NCI-H524 treated with DMSO at 0.1 percent for 48 hours (cell line): ENCODE measurements around the gene STXBP1.

Source experiments
- DNase-seq: peaks from one replicate; lab custom pipeline; 2025; lab: John Stamatoyannopoulos, UW

Gene STXBP1

DNA sequence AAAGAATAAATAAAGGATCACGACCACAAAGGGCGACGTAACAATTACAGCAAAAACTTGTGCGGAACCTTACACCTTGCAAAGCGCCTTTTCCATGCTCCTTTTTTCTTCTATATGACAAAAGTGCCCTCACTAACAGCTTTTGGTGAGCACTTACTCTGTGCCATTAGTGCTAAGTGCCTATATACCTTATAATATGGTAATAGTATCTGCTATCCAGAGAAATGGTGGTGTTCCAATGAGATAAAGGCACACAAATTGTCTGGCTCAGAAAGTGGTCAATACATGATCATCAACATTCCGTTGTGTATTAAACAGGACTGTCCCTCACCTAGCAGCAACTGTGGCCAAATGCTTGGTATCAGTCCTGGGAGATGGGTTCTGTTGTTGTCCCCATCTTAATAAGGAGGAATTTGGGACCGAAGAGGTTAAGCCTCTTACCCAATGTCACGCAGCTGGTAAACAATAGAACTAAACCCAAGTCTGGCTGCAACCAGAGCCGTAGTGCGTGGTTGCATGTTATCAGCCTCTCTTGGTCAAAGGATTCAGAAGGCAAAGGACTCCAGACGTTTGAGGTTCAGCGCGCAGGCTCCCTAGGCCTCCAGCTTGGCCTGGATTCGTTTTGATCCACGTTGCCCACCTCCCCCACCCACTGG lies 123.6 kb downstream of the STXBP1 start:
- DNase-seq = no peak

DNA sequence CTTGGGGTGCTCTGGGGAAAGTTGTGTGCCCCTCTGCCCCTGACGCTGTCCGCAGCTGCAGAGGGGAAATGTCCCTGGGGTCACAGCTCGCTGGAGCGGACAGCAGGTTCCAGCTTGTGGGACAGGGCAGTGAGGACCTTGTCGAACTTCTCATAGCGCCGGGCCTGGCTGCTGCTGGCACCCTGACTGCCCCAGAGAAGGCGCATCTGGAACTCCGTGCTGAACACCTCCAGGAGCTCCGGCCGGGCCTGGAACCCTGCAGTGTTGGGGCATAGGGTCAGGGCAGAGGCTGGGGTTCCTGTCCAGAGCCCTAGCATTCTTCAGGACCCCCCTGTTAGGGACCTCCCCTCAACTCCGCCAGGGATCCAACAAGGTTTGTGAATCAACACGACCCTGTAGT lies 126.6 kb downstream of the STXBP1 start:
- DNase-seq = no peak

DNA sequence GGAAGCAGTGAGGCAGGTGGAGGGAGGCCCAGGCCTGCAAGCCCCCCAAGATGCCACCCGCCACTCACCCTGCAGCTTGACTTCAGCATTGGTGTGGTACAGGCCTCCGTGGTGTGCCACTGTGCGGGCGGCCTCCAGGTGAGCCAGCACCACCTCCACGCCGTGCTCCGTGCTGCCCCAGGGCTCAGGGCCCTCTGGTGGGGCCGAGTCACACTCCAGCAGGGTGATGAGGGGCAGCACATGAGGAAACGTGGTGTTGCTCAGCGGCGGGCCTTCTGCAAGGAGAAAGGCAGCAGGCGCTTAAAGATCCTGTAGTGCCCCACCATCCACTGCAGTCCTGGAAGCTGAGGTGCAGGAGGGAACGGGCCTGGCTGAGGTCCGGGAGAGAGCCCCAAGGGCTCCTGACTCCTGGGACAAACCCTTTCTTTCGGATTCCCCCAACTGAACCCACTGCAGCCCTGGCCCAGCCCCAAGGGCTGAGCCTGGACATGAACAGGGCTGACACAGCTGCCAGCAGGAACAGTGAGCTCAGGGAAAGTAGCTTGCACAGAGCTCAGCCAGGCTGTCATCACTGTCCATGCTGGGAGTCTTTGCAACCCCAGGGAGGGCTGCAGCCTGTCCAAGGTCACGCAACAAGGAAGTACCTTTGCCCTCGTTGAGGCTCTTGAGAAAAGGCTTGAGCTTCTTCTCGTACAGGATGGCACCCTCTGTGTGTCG lies 127.7 kb downstream of the STXBP1 start:
- no peak for DNase-seq

DNA sequence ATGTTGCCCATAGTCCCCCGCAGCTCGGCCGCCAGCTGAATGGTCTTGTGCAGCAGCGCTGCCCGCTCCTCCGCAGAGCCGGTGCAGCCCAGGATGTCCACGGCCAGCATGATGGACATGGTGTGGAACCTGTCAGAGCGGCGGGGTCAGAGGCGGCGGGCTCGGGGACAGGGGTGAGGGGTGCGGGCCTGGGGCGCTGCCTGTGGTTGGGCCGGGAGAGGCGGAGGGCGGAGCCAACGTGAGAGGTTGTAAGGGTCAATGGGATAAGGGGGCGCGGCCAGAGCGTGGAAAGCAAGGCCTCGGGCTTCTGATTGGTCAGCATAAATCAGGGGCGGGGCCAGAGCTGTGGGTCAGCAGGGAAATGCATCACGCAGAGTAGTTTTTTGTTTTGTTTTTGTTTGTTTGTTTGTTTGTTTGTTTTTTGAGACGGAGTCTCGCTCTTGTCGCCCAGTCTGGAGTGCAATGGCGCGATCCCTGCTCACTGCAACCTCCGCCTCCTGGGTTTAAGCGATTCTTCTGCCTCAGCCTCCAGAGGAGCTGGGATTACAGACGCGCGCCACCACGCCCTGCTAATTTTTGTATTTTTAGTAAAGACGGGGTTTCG lies 129.9 kb downstream of the STXBP1 start:
- no peak for DNase-seq
